ENCODE results near the gene NEFH.

The NEFH gene

DNA sequence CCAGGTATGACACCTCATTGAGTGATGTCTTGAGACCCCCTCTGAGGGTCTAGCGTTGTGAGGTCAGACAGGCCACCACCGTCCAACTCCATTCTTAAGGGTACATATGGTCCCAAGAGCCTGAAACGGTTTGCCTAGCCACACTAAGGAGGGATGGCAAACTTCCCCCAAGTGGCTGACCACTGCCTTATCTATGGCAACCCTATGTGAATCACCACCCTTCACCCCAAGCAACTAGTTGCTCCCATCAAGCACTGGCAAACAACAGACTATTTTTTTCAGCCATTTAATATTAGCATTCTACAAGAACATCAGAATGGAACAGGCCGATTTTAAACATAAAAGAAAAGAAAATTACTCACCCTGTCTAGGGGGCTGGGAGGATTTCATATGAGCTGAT is 50.7 kb downstream of the NEFH start:
- DNase-seq (ENCODE audit: low read depth), result no peak
- no peak overlapping the region for H3K4me3 ChIP-seq (ENCODE audit: control insufficient read depth, low read depth, low read length)
- TF ChIP-seq, protein P1, sequence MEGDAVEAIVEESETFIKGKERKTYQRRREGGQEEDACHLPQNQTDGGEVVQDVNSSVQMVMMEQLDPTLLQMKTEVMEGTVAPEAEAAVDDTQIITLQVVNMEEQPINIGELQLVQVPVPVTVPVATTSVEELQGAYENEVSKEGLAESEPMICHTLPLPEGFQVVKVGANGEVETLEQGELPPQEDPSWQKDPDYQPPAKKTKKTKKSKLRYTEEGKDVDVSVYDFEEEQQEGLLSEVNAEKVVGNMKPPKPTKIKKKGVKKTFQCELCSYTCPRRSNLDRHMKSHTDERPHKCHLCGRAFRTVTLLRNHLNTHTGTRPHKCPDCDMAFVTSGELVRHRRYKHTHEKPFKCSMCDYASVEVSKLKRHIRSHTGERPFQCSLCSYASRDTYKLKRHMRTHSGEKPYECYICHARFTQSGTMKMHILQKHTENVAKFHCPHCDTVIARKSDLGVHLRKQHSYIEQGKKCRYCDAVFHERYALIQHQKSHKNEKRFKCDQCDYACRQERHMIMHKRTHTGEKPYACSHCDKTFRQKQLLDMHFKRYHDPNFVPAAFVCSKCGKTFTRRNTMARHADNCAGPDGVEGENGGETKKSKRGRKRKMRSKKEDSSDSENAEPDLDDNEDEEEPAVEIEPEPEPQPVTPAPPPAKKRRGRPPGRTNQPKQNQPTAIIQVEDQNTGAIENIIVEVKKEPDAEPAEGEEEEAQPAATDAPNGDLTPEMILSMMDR (IDR thresholded peaks at IDR 0.05; ENCODE audit: control insufficient read depth, insufficient read depth, low read depth, low read length, missing control alignments), result no peak

GRCh38 chr22:29531419-29531818 is 51.4 kb downstream of the NEFH start:
- TF ChIP-seq, protein P1 (IDR thresholded peaks at IDR 0.05; ENCODE audit: control insufficient read depth, insufficient read depth, low read depth, low read length, missing control alignments), result no peak
- H3K4me3 ChIP-seq (ENCODE audit: control insufficient read depth, low read depth, low read length), result no peak overlapping the region
- DNase-seq (ENCODE audit: low read depth), result no peak

DNA sequence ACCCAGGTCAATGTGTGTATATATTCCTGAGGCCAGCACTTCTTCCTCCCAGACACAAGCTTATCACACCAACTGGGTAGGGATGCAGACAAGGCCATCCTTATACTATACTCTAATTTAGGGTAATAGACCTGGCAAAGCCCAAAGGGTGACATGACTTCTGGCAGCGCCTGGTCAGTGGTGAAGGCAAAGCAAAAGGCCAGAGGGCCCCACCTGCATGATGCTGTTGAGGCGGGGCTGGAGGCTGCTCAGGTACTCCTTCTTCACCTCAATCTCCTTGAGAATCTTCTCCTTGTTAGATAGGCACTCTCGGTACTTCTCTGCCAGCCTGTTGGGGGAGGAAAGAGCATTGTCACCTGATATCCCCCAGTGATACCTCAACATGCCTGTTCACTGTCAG is 56.4 kb downstream of the NEFH start:
- TF ChIP-seq, protein P1 (IDR thresholded peaks at IDR 0.05; ENCODE audit: control insufficient read depth, insufficient read depth, low read depth, low read length, missing control alignments), result no peak
- no peak overlapping the region for H3K4me3 ChIP-seq (ENCODE audit: control insufficient read depth, low read depth, low read length)
- DNase-seq (ENCODE audit: low read depth), result no peak

DNA sequence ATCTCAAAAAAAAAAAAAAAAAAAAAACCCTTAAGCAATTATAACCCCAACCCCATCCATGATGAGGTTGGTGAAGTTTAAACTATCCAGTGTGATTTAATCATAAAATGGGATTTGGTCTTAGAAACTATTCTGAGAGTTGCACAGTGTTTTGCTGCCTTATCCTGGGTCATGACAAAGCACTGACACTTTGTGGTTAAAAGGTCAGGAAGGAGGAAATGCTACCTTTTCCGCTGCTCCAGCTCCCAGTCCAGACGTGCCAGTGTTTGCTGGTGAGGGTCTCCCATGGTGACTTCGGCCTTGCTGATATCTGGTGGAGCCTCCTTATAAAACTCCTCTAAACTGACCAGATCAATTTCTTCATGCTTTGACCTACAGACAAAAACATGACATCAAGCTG is 59.1 kb downstream of the NEFH start:
- no peak for DNase-seq (ENCODE audit: low read depth)
- TF ChIP-seq, protein P1 (IDR thresholded peaks at IDR 0.05; ENCODE audit: control insufficient read depth, insufficient read depth, low read depth, low read length, missing control alignments), result no peak
- no peak overlapping the region for H3K4me3 ChIP-seq (ENCODE audit: control insufficient read depth, low read depth, low read length)

All from AG09309 (cell line).